HK-2 (cell line): ENCODE results near the gene KHK.
"Not testable (repeated sequence)": the region's sequence is repeated elsewhere in the genome, so short reads cannot be mapped to it uniquely, and the experiment has no call there.

ENCODE experiments used
- DNase-seq: peaks from one replicate; pipeline ENCODE4 v3.0.0-alpha.2; 2018; ENCODE audit not compliant: unreplicated experiment

The KHK gene

DNA sequence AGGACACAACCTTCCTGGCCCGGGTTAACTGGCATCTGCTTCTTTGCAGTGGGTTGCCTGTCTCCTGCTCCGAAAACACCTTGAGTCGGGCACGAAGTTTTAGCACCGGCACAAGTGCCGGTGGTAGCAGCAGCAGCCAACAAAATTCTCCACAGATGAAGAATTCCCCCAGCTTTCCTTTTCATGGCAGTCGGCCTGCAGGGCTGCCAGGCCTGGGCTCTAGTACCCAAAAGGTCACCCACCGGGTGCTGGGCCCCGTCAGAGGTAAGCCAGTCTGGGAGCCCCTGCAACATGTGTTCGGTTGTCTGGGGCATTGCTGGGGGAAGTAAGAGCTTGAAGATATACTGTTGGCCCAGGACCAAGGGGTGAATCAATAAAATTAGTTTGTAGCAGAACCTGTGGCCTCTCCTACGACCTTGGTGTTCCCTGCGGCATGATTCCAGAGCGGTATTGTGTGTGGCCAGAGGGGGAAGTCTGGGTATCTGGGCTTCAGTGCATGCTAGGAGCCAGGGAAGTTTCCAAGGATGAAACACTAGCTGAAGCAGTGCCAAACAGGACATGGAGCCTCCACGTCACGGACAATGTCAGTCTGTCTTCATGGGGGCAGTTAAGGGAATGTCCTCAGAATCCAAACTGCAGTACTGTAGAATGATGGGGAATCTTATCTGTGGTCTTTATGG lies 27.3 kb upstream of the KHK start:
- DNase-seq, result no peak

DNA sequence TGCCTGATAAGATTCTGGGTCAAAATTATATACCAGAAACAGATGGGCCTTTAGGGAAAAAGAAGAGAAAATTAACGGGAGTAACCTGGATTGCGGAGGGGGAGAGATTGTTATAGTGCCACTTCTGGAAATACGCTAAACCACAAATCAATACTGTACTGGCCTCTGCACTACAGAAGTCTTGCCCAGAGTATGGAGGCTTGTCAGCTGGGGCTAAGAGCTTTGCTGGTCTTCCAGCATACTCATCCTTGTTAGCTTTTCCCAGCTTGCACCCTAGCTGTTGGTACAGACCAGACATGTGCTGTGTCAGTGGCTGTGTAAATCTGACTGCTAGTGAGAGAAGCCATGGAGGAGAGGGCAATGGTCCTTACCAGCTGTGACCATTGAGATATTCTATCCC lies 26.2 kb upstream of the KHK start:
- no peak for DNase-seq

DNA sequence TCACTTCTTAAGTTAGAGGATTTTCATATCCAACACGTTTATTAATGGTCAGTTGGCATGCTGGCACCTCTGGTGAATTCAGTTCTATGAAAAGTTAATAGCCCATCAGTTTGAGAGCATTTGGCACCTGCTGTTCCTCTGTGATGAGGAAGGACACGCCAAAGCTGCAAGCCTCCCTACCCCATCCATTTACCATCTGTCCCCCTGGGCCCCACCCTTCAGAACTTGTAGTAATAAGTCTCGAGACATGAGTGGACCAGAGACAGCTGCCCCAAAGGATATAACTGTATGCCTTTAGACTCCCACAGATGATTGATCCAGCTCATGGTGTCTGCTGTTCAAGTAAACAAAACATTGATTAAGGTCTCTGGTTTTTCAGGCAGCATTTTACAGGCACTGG lies 21.4 kb upstream of the KHK start:
- DNase-seq, result no peak

DNA sequence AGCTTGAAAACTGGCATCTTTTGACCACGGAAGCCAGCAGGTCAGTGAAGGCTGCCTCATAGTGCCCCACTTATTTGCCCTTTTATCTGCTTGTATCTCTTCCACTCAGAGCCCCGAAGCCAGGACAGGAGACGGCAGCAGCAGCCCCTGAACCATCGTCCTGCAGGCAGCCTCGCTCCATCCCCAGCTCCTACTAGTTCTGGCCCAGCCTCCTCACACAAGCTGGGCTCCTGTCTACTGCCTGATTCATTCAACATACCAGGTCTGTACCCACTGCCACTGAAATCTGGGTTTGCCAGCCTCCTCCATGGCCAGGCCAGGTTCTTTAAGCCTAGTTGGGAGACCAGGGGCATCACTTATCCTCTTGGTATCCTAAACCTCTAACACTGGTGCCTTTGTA lies 19.2 kb upstream of the KHK start:
- no peak for DNase-seq

DNA sequence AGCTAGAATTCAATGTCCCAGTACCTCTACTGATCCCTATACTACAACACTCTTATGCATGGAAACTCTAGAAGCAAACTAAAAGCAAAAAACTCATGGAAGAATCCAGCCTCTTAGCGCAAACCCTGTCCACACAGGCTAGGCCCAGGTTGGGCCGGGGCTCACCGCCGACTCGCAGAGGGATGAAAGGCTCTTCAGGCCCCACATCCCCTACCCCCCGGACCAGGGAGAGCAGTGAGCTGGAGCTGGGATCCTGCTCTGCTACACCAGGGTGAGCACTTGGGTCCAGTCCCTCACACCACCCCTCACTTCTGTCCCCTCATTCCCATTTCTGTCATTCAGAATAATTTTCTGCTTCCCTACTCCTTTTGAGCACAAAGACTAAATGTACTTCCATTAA lies 17.1 kb upstream of the KHK start:
- DNase-seq, result no peak

DNA sequence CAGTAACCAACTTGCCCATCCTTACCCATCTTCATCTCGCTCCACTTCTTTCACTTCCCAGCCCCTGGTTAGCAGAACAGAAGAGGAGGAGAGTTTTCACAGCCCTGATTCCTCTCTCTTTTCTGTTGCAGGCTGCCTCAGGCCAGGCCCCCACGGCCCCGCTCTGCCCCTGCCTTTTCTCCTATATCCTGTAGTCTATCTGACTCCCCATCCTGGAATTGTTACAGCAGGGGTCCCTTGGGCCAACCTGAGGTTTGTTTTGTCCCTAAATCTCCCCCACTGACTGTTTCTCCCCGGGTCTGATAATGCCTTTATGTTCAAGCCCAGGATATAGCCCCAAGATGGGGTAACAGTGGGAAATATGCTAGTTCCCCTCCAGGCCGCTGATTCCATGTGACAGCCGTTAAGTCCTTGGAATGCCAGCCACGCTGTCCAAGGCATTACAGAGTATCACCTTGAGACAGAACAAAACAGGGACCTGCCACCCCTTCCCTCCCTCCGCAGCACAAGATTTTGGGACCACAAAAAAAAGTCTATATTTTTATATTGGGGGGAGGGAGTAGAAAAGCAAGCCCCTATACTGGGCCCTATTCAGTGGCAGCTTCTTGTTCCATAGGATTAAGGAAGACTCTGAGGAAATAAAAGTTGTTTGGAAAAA lies 16.5 kb upstream of the KHK start:
- no peak for DNase-seq

DNA sequence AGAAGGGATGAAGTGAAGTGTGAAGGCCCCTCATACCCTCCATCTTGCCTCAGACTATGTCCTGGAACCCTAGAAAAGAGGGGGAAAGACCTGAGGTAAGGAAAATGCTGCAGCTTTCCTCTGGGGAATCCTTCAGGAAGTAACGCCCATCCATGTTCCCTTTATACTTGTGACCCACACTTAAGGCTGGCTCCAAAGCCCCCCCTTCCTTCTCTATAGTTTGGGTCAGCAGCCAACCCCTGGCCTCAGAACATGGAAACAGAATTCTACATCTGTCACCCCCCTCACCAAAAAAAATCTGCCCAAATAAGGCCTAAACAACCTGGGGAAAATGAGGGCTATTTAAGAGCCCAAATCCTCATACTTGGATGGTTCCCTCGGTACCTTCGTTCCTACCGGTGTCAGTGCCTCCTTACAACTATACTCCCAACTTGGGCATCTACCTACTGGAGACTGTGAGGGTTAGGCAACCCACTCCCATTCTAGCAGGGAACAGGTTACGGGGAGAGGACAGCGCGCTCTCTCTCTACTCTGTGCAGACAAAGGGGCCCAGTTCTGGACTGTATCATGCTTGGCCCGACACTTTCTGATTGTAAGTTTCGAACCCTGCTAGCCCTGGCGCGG lies 15.8 kb upstream of the KHK start:
- DNase-seq, result no peak

DNA sequence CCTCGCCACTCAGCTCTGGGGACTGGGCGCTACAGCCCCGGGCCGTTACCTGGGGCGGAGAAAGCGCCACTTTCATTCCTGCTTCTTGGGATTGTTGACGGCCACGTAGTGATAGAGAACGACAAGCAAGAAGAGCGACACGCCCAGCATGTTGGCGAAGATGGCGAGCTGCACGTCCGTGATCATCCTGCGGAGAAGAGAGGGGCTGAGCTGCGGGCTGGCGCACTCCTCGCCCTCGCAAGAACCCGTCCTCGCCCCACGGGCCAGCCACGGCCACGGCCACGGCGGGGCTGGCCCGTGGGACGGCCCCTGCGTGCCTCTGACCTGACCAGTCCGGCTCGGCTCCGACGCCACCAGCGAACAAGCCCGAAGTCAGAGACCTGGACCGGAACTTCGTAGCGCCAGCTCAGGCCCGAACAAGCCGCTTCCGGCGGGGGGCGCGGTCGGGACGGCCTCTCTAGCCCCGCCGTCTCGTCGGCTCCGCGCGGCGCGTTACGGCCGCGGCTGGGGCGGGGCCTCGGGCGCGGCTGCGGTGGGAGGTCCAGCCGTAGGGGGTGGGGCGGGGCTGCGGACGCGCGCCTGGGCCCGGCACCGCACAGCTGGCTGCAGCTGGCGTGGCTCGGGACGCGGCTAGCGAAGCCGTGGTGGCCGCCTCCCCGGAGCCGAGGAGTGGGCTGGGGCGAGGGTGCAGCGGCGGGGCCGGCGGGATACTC lies 15.1 kb upstream of the KHK start, which contains the start of gene OST4:
OST4 (minus strand) TSS at position 378 of the 713 bp plus-strand sequence.
- peak; percentile 89 for DNase-seq

DNA sequence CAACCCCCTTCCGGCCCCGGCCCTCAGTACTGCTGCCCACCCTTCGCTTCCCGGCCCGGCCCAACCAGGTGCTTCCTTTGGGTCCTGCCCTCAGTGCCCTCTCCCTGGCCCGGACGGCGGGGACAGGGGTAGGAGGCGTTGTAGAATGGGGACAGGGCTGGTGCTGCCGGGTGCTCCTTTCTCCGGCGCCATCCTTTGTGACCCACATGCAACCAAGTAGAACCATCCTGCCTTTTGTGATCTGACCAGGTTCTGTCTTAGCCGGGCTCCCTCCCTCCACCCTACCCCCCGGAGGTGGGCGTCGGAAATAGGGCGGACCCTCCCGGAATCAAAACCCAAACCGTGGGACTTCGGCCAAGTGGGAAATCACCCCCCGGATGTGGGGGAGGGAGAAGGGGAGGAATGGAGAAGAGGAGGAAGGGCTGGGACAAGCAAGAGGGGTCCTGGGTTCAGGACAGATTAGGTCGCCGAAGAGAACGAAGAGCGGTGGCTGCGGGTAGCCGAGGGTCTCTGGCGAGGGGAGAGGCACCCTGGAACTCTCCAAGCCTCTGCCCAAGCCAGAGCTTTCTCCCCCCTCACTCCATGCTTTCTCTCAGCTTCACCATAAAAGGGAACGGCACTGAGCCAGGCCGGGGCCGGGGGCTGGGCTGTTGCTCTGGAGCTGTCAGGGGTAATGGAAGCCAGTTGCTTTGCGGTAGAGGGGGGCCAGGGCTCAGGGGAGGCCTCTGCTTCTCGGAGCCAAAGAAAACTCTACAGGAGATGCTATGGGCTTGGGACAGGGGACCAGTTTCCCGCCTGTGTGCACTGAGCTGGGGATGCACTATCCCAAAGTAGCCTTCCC lies 14.4 kb upstream of the KHK start:
- DNase-seq, result no peak

DNA sequence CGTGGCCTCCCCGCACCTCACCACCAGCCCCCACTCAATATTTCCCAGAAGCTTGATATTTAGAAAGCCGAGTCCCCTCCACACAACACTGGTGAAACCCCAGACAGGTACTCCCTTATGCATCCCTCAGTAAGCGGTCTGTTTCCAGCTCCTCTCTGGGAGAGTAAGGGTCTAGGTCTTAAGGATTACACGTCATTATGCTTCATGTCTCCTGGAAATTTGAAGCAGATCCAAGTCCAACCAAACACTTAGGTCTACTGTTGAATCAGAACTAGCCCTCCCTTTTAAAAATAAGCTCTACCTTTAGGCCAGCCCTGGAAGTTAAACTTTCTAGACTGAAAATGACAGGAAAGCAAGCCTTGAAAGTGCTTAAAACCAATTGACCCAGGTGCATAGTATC lies 13.7 kb upstream of the KHK start:
- no peak for DNase-seq

DNA sequence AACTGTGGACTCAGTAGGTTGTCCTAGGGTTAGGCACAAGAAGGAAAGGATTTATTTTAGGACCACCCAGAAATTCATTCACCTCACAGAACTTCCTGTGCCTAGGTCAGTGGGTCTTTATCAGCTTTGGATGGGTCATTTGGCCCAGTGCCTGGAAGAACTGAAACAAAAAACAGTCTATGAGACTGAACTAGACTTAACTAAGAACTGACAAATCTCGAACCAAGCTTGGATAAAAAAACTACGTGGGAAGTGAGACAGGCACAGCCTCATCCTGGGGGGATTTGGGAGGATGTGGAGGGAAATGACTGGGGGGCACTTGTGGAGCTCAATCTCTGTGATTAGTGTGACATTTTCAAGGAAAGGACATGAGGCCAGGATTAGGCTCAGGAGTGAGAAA lies 12.8 kb upstream of the KHK start:
- no peak for DNase-seq

DNA sequence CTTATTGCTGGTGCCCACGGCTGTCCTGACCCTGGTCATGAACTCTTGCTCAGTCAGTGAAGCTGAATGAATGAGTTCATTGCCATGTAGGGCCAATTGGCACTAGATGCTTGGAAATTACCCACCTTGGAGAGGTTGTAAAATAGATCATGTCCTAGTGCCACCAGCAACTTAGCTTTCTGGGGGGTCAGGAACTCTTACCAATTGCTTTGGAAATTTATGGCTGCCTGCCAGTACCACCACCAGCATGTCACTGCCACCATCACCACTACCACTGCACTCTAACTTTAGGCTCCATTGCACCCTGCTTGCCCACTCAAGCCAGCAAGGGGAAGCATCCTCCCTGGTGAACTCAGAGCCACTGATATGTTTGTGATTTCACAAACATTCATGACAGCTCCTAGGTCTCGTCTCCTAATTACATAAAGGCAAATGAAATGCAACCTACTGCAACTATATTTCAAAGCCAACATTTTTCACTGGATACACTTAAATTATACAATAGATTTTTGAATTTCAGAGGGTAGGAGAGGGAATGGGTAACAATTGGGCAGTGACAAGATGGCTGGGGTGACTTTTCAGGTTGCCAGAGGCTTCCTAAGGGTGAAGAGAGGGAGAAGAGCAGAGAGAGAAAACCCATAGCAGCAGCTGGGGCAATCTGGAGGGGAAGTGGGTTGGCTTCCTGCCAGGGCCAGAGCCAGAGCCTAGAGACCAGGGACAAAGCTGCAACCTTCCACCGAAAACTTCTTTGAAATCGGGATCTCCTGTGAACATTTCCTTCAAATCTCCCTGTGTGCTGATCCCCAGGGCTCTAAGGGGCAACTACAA lies 11.6 kb upstream of the KHK start:
- no peak for DNase-seq

DNA sequence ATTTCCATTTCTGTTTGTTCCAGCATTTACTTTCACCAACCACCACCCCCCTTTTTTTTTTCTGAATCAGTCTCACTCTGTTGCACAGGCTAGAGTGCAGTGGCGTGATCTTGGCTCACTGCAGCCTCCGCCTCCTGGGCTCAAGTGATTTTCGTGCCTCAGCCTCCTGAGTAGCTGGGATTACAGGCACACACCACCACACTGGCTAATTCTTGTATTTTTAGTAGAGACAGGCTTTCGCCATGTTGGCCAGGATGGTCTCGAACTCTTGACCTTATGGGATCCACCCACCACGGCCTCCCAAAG lies 11.1 kb upstream of the KHK start:
- DNase-seq, result not testable (repeated sequence)

DNA sequence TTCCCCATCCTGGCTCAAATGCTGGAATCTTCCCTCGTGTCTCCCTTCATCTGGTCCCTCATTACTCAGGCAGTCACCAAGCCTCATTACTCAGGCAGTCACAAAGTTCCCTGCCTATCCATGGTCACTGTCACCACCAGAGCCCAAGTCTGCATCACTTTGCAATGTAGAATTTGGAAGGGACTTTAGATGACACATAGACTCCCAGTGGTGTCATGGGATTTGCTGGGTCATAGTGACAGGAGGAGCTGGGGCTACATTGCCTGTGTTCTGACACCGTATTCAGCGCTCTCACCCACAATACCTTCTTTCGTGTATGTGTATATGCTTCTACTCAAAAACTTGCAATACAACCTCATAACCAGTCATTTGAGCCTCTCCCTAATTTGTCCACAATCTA lies 10.2 kb upstream of the KHK start:
- no peak for DNase-seq

DNA sequence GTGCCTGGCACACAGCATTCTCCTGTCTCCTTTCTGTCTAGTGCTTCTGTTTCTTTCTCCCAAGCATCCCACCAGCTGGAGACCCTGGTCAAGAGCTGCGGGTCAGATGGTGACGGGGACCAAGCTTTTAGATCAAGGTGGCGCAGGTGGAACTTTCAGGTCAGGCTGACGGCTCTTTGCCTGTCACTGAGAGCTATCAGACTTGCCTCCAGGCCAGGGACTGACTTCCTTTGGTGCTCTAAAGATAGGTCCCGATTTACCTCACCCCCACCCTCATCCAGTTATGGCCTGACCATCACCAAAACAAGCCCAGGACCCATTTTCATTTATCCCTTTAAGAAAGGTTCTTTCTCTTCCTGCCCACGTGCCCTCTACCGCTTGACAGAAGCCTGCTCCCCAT lies 9.3 kb upstream of the KHK start:
- DNase-seq, result no peak

DNA sequence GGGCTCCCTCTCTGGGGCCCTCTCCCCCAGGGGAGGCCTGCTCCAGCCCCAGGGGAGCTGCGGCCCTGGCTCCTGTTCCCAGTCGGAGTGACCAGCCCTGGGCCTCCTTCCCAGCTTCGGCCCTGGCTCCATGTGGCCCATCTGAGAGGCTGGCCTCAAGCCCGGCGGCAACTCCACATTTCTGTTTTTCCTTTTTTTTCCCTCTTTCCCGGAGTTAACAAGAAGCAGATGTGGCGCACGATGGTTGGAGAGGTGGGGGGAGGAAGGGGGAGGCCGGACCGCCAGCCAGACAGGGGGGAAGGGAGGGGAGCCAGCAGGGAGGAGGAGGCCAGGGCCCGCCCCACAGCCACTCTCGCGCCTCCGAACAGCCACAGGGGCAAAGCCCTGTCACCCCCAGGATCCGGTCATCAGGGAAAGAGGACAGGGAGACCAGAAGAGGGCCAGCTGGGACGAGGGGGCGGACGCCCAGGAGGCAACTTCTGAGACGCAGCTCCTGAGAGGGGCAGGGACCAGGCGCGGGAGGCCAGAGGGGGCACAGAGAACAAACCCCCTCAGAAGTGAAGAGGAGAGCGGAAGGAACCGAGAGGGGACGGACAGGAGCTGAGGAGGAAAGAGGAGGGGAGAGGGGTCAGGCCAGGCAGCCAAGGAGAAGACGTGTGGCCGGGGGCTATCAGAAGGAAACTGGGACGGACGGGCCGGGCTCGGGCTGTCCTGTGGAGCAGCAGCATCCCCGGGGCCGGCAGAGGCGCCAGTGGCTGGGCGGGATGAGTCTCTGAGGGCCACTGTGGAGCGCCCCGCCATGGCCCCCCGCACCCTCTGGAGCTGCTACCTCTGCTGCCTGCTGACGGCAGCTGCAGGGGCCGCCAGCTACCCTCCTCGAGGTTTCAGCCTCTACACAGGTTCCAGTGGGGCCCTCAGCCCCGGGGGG lies 8.0 kb upstream of the KHK start, which contains the start of gene EMILIN1:
EMILIN1 (plus strand) TSS at position 349 of the 928 bp plus-strand sequence; CDS start at position 800, 451 bp downstream.
- DNase-seq, result no peak

DNA sequence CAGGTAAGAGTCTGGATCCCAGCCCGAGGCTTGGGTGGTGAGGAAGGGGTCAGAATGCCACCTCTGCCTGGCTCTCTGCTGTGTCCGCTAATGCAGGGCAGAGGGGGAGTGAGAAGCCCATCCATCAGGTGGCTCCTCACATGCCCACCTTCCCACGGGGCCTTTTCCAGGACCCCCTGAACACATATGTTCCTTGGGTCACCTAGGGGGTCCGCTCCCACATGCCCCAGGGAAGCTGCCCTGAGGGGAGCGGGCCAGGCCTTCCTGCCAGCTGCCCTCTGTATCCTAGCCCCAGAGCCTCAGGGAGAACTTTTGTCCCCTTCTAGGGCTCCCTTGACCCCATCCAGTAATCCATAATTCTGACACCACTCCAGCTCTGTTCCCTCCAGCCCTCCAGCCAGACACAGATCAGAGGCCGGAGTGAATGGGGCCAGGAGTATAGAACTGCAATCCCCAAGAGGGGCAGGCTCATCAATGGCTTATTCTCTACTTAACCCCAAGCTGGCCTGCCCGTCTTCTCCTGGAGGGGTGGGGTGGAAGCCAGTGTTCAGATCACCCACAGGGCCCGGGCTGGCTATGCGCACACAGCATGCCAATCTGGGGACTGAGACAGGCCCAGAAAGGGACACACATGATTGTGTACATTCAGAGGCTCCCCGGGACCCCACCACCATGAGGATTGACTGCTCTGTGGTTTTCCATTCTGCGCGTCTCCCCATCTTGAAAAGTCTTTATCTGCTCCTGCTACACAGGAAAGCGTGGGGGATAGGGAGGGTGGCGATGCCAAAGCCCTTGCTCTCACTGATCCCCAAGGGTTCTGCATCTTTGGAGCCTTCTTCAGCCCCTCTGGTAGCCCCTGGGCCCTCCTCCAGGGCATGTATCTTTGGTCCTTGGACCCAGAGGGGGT lies 7.1 kb upstream of the KHK start:
- no peak for DNase-seq

DNA sequence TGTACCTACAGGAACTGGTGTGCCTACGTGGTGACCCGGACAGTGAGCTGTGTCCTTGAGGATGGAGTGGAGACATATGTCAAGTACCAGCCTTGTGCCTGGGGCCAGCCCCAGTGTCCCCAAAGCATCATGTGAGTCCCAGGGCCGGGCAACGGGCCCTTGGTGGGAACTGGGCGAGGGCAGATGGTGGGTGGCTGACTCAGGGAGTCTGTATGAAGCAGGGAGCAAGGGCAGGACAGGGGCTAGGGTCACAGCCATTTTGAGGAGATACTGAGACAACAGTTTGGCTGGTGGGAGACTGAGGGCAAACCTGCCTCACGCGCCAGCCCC lies 6.5 kb upstream of the KHK start:
- DNase-seq, result no peak

DNA sequence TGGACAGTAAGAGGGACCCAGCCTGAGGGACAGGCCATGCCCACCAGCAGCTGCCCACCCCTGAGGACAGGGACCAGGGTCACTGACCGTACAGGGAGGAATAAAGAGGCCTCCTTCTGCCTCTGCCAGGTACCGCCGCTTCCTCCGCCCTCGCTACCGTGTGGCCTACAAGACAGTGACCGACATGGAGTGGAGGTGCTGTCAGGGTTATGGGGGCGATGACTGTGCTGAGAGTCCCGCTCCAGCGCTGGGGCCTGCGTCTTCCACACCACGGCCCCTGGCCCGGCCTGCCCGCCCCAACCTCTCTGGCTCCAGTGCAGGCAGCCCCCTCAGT lies 6.0 kb upstream of the KHK start:
- DNase-seq, result no peak
